NCI-H345 treated with DMSO at 0.1 percent for 48 hours (cell line): ENCODE measurements around the gene U2AF2.
"Not testable (repeated sequence)": the region's sequence is repeated elsewhere in the genome, so short reads cannot be mapped to it uniquely, and the experiment has no call there.

Experiments used
- DNase-seq: peaks from one replicate; lab custom pipeline; 2025; ENCODE audit not compliant: unreplicated experiment; lab: John Stamatoyannopoulos, UW

U2AF2 gene

GRCh38 chr19:55700813-55701212, 46.0 kb downstream of the U2AF2 start:
- no peak for DNase-seq

DNA sequence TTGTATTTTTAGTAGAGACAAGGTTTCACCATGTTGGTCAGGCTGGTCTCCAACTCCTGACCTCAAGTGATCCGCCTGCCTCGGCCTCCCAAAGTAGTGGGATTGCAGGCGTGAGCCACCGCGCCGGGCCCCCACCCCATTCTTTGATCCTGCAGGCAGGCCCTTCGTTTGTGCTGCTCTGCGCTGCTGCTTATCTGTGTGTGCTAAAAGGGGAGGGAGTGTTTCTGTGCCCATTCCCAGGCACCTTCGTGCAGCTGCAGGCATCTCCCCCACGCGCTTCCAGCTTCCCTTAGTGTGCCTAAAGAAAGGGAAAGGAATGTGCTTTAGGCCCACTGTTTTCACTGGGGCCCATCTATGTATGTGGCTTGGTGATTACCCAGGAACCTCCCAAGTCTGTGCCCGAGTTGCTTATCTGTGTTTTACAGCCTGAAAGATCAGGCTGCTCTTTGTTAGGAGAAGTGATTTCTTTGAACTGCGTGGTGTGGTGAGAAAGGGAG, 47.3 kb downstream of the U2AF2 start:
- no peak for DNase-seq

- DNase-seq = no peak
Measured at GRCh38 chr19:55703790-55704215, 49.0 kb downstream of the U2AF2 start.

- no peak for DNase-seq
Measured at GRCh38 chr19:55704494-55705245, 49.8 kb downstream of the U2AF2 start.

DNA sequence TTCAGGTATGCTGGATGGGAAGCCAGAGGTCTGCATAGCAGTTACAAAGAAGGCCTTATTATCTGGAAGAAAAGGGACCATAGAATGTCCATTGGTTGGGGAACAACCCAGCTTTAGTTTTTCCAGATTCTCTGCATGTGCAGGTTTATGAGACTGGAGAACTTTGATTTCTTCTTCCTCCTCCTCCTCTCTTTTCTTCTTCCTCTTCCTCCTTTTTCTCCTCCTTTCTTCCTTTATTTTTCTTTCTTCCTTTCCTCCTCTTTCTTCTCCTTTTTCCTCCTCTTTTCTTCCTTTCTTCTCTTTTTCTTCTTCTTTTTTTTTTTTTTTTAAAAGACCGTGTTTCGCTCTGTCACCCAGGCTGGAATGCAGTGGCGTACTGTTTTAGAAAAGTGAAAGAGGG, 51.1 kb downstream of the U2AF2 start:
- DNase-seq = no peak

GRCh38 chr19:55711719-55712118, 56.9 kb downstream of the U2AF2 start:
- DNase-seq = no peak

DNA sequence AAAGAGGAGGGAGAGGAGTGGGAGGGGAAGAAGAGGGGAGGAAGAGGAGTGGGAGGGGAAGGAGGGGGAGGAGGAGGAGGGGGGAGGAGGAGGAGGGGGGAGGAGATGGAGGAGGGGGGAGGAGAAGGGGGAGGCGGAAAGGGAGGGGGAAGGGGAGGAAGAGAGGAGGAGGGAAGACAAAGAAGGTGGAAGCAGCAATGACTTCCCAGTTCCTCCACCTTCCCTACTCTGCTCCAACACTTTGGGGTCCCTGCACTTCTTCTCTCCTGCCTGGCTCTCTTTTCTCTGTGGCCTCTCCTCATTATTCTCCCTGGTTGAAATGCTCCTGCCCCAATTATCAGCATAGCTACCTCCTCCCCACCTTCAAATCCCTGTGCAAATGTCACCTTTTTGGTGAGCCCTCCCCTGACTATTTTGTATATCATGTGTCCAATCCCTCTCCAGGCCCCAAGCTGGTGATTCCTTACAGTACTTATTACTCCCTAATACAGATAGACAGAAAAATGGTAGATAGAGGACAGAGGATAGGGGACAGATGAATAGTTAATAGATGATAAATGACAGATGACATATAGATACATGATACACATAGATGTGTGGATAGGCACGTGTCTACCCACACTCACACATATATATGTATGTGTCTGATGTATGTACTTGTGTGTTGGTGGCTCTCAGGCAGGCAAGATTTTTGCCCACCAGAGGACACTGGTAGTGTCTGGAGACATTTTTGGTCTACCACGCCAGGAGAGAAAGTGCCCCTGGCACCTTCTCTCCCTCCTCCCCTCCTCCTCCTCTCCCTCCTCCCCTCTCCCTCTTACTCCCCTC, 58.2 kb downstream of the U2AF2 start:
- no peak for DNase-seq

DNA sequence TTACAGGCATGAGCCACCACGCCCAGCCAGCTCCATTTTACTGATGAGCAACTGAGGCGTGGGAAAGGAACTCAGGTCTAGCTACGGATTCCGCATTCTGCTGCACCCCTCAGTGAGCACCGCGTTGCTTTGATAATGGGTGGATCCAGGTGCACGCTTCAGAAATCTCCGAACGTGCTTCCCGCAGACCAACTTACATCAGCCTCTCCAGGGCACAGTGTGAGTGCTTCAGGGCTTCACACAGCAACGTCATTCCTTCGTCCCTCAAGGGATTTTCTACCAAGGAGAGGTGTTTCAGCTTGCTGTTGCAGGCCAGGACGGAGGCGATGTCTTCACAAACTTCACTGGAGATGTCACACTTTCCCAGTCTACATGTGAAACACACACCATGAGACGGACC, 61.7 kb downstream of the U2AF2 start:
- DNase-seq = no peak

DNA sequence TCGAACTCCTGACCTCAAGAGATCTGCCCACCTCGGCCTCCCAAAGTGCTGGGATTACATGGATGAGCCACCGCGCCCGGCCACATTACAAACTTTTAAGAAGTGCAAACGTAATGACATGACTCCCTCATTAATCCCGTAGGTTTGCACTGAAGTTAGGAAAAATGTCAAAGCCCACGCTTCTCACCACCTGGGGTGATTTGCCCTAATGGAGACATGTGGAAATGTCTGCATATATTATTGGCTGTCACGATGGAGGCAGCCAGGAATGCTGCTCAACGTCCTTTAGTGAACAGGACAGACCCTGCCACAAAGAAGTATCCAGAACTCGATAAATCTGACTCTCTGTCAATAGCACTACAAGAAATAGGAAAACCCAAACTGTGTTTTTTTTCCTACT, 62.4 kb downstream of the U2AF2 start:
- no peak for DNase-seq

GRCh38 chr19:55717879-55718711, 63.3 kb downstream of the U2AF2 start:
- not testable (repeated sequence) for DNase-seq

- DNase-seq = no peak
Measured at GRCh38 chr19:55720214-55720746, 65.4 kb downstream of the U2AF2 start.

- no peak for DNase-seq
Measured at GRCh38 chr19:55720801-55721200, 66.0 kb downstream of the U2AF2 start.

DNA sequence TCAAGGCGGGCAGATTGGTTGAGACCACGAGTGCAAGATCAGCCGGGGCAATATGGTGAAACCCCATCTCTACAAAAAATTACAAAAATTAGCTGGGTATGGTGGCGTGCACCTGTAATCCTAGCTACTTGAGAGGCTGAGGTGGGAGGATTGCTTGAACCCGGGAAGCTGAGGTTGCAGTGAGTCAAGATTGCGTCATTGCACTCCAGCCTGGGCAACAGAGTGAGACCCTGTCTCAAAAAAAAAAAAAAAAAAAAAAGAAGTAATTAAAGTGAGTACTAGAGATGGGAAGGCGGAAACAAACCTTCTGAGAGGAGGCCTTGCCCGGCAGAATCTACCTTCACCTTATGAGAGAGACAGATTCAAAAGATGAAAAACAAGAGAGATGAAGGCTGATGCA, 68.7 kb downstream of the U2AF2 start:
- no peak for DNase-seq
